ENCODE results near the gene MACROD2.
"Not testable (repeated sequence)": the region's sequence is repeated elsewhere in the genome, so short reads cannot be mapped to it uniquely, and the experiment has no call there.

Gene MACROD2

GRCh38 chr20:14178952-14179351 lies 183.6 kb downstream of the MACROD2 start:
- H3K36me3 Mint-ChIP-seq (ENCODE audit: low read depth) = no peaks in the 10 kb centered on the region
- no peak for DNase-seq (ENCODE audit: low spot score)
- H3K27ac Mint-ChIP-seq = no peak overlapping the region
- no peaks in the 10 kb centered on the region for H3K27me3 Mint-ChIP-seq (ENCODE audit: low read depth)
- no peak overlapping the region for H3K4me3 Mint-ChIP-seq
- H3K9me3 Mint-ChIP-seq = peaks cover 30% of the 10 kb centered on the region
- H3K4me1 Mint-ChIP-seq (ENCODE audit: low read depth) = no peaks in the 10 kb centered on the region

- no peak for DNase-seq (ENCODE audit: low spot score)
- H3K4me1 Mint-ChIP-seq (ENCODE audit: low read depth) = no peaks in the 10 kb centered on the region
- H3K27me3 Mint-ChIP-seq (ENCODE audit: low read depth) = no peaks in the 10 kb centered on the region
- H3K27ac Mint-ChIP-seq = no peak overlapping the region
- H3K36me3 Mint-ChIP-seq (ENCODE audit: low read depth) = no peaks in the 10 kb centered on the region
- no peak overlapping the region for H3K4me3 Mint-ChIP-seq
- peaks cover 9% of the 10 kb centered on the region for H3K9me3 Mint-ChIP-seq
Measured at GRCh38 chr20:14189794-14190402, 194.6 kb downstream of the MACROD2 start.

GRCh38 chr20:14191559-14191958 lies 196.2 kb downstream of the MACROD2 start:
- Mint-ChIP-seq H3K9me3 (peaks cover 14% of the 10 kb centered on the region), H3K4me1 (ENCODE audit: low read depth) (no peaks in the 10 kb centered on the region), H3K27me3 (ENCODE audit: low read depth) (no peaks in the 10 kb centered on the region), H3K4me3 (no peak overlapping the region), H3K27ac (no peak overlapping the region), H3K36me3 (ENCODE audit: low read depth) (no peaks in the 10 kb centered on the region)
- no peak for DNase-seq (ENCODE audit: low spot score)

GRCh38 chr20:14193443-14193842 lies 198.1 kb downstream of the MACROD2 start:
- Mint-ChIP-seq H3K27me3 (ENCODE audit: low read depth) (no peaks in the 10 kb centered on the region), H3K9me3 (peaks cover 16% of the 10 kb centered on the region), H3K36me3 (ENCODE audit: low read depth) (no peaks in the 10 kb centered on the region), H3K27ac (no peak overlapping the region), H3K4me1 (ENCODE audit: low read depth) (no peaks in the 10 kb centered on the region), H3K4me3 (no peak overlapping the region)
- DNase-seq (ENCODE audit: low spot score) = no peak

GRCh38 chr20:14193885-14194284 lies 198.6 kb downstream of the MACROD2 start:
- no peak for DNase-seq (ENCODE audit: low spot score)

GRCh38 chr20:14197097-14197496 lies 201.8 kb downstream of the MACROD2 start:
- no peaks in the 10 kb centered on the region for H3K36me3 Mint-ChIP-seq (ENCODE audit: low read depth)
- DNase-seq (ENCODE audit: low spot score) = no peak
- H3K27ac Mint-ChIP-seq = no peak overlapping the region
- no peak overlapping the region for H3K4me3 Mint-ChIP-seq
- no peaks in the 10 kb centered on the region for H3K4me1 Mint-ChIP-seq (ENCODE audit: low read depth)
- H3K9me3 Mint-ChIP-seq = peaks cover 23% of the 10 kb centered on the region
- H3K27me3 Mint-ChIP-seq (ENCODE audit: low read depth) = no peaks in the 10 kb centered on the region

More at GRCh38 chr20:14193885-14194284, 198.6 kb downstream of the MACROD2 start:
- Mint-ChIP-seq H3K9me3 (peaks cover 16% of the 10 kb centered on the region), H3K4me3 (no peak overlapping the region), H3K27ac (no peak overlapping the region), H3K27me3 (ENCODE audit: low read depth) (no peaks in the 10 kb centered on the region), H3K4me1 (ENCODE audit: low read depth) (no peaks in the 10 kb centered on the region), H3K36me3 (ENCODE audit: low read depth) (no peaks in the 10 kb centered on the region)

- Mint-ChIP-seq H3K9me3 (peaks cover 30% of the 10 kb centered on the region), H3K4me1 (ENCODE audit: low read depth) (no peaks in the 10 kb centered on the region), H3K27ac (no peak overlapping the region), H3K36me3 (ENCODE audit: low read depth) (no peaks in the 10 kb centered on the region), H3K4me3 (no peak overlapping the region), H3K27me3 (ENCODE audit: low read depth) (no peaks in the 10 kb centered on the region)
- DNase-seq (ENCODE audit: low spot score) = no peak
Measured at GRCh38 chr20:14198416-14198815, 203.1 kb downstream of the MACROD2 start.

- Mint-ChIP-seq H3K27me3 (ENCODE audit: low read depth) (no peaks in the 10 kb centered on the region), H3K27ac (no peak overlapping the region), H3K4me1 (ENCODE audit: low read depth) (no peaks in the 10 kb centered on the region), H3K4me3 (no peak overlapping the region), H3K9me3 (peaks cover 29% of the 10 kb centered on the region), H3K36me3 (ENCODE audit: low read depth) (no peaks in the 10 kb centered on the region)
- no peak for DNase-seq (ENCODE audit: low spot score)
Measured at GRCh38 chr20:14199111-14199510, 203.8 kb downstream of the MACROD2 start.

- Mint-ChIP-seq H3K27me3 (ENCODE audit: low read depth) (no peaks in the 10 kb centered on the region), H3K27ac (no peak overlapping the region), H3K4me3 (no peak overlapping the region), H3K36me3 (ENCODE audit: low read depth) (no peaks in the 10 kb centered on the region), H3K4me1 (ENCODE audit: low read depth) (no peaks in the 10 kb centered on the region), H3K9me3 (peaks cover 31% of the 10 kb centered on the region)
- no peak for DNase-seq (ENCODE audit: low spot score)
Measured at GRCh38 chr20:14203657-14204056, 208.3 kb downstream of the MACROD2 start.

- no peak overlapping the region for H3K27ac Mint-ChIP-seq
- peaks cover 27% of the 10 kb centered on the region for H3K9me3 Mint-ChIP-seq
- no peaks in the 10 kb centered on the region for H3K36me3 Mint-ChIP-seq (ENCODE audit: low read depth)
- H3K4me1 Mint-ChIP-seq (ENCODE audit: low read depth) = no peaks in the 10 kb centered on the region
- no peak overlapping the region for H3K4me3 Mint-ChIP-seq
- no peaks in the 10 kb centered on the region for H3K27me3 Mint-ChIP-seq (ENCODE audit: low read depth)
- DNase-seq (ENCODE audit: low spot score) = no peak
Measured at GRCh38 chr20:14207591-14207990, 212.3 kb downstream of the MACROD2 start.

- no peaks in the 10 kb centered on the region for H3K36me3 Mint-ChIP-seq (ENCODE audit: low read depth)
- no peak overlapping the region for H3K4me3 Mint-ChIP-seq
- peaks cover 22% of the 10 kb centered on the region for H3K9me3 Mint-ChIP-seq
- DNase-seq (ENCODE audit: low spot score) = no peak
- H3K27ac Mint-ChIP-seq = no peak overlapping the region
- no peaks in the 10 kb centered on the region for H3K4me1 Mint-ChIP-seq (ENCODE audit: low read depth)
- H3K27me3 Mint-ChIP-seq (ENCODE audit: low read depth) = no peaks in the 10 kb centered on the region
Measured at GRCh38 chr20:14208956-14209355, 213.6 kb downstream of the MACROD2 start.

GRCh38 chr20:14210146-14210545 lies 214.8 kb downstream of the MACROD2 start:
- H3K27ac Mint-ChIP-seq = no peak overlapping the region
- H3K36me3 Mint-ChIP-seq (ENCODE audit: low read depth) = no peaks in the 10 kb centered on the region
- H3K4me1 Mint-ChIP-seq (ENCODE audit: low read depth) = no peaks in the 10 kb centered on the region
- no peak overlapping the region for H3K4me3 Mint-ChIP-seq
- DNase-seq (ENCODE audit: low spot score) = no peak
- H3K27me3 Mint-ChIP-seq (ENCODE audit: low read depth) = no peaks in the 10 kb centered on the region
- peaks cover 22% of the 10 kb centered on the region for H3K9me3 Mint-ChIP-seq

GRCh38 chr20:14214046-14214445 lies 218.7 kb downstream of the MACROD2 start:
- no peak for DNase-seq (ENCODE audit: low spot score)

GRCh38 chr20:14215880-14216279 lies 220.6 kb downstream of the MACROD2 start:
- not testable (repeated sequence) for H3K27me3 Mint-ChIP-seq (ENCODE audit: low read depth); H3K36me3 Mint-ChIP-seq (ENCODE audit: low read depth); H3K4me1 Mint-ChIP-seq (ENCODE audit: low read depth); H3K4me3 Mint-ChIP-seq; H3K27ac Mint-ChIP-seq; DNase-seq (ENCODE audit: low spot score)
- H3K9me3 Mint-ChIP-seq = peaks cover 33% of the 10 kb centered on the region

More at GRCh38 chr20:14214046-14214445, 218.7 kb downstream of the MACROD2 start:
- H3K27me3 Mint-ChIP-seq (ENCODE audit: low read depth) = no peaks in the 10 kb centered on the region
- H3K4me3 Mint-ChIP-seq = no peak overlapping the region
- no peak overlapping the region for H3K27ac Mint-ChIP-seq
- peaks cover 28% of the 10 kb centered on the region for H3K9me3 Mint-ChIP-seq
- H3K4me1 Mint-ChIP-seq (ENCODE audit: low read depth) = no peaks in the 10 kb centered on the region
- no peaks in the 10 kb centered on the region for H3K36me3 Mint-ChIP-seq (ENCODE audit: low read depth)

- Mint-ChIP-seq H3K4me1 (ENCODE audit: low read depth) (no peaks in the 10 kb centered on the region), H3K36me3 (ENCODE audit: low read depth) (no peaks in the 10 kb centered on the region), H3K9me3 (peaks cover 37% of the 10 kb centered on the region), H3K27me3 (ENCODE audit: low read depth) (no peaks in the 10 kb centered on the region), H3K4me3 (no peak overlapping the region), H3K27ac (no peak overlapping the region)
- DNase-seq (ENCODE audit: low spot score) = no peak
Measured at GRCh38 chr20:14219801-14220461, 224.6 kb downstream of the MACROD2 start.
